ENCODE results near the gene RAC3.
A peak's percentile ranks its signal among the peaks of the same experiment; 100 is the strongest.

The RAC3 gene

DNA sequence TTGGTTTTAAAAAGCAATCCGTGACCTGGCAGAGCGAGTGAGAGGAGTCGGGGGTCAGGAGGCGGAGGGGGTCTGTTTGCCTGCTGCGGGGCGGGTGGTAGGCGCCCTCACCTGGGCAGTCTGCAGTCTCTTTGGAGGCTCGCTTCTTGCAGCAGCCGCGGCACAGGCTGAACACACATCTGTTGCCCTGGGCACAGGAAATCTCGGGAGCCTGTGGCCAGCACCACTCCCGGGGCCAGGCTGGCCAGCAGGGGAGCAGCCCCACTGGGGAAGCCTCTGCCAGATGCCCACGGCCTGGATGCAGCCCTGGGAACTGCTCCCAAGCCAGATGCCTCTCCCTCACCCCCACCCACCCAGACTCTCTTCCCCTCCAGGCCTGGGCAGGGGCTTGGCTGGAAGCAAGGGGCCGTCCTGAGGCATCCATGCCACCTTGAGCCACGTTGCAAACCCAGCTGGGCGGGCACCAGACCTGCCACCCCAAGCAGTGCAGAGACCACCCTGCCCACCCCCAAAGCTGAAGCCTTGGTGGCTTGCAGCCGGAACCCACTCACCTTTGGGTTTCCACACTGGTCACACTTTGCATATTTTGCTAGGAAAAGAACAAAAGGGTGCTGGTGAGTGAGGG lies 26.9 kb downstream of the RAC3 start:
- no peak for DNase-seq

DNA sequence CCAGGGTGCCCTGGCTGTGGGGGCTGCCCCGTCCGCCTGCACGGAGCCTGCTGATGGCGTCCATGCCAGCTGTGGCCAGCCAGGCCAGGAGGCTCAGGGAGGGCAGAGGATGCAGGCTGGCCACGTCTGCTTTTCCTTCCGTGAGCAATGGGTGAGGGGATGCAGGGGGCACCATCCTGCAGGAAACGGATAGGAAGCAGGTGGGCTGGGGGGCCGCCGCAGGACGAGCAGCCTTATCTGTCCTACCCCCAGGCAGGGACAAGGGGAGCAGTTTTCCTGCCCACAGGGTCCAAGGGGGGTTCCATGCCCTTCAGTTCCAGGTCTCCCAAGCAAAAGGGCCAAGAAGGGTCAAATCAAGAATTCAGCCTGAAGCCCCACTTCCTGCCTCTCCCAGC lies 27.4 kb downstream of the RAC3 start:
- DNase-seq, result no peak

DNA sequence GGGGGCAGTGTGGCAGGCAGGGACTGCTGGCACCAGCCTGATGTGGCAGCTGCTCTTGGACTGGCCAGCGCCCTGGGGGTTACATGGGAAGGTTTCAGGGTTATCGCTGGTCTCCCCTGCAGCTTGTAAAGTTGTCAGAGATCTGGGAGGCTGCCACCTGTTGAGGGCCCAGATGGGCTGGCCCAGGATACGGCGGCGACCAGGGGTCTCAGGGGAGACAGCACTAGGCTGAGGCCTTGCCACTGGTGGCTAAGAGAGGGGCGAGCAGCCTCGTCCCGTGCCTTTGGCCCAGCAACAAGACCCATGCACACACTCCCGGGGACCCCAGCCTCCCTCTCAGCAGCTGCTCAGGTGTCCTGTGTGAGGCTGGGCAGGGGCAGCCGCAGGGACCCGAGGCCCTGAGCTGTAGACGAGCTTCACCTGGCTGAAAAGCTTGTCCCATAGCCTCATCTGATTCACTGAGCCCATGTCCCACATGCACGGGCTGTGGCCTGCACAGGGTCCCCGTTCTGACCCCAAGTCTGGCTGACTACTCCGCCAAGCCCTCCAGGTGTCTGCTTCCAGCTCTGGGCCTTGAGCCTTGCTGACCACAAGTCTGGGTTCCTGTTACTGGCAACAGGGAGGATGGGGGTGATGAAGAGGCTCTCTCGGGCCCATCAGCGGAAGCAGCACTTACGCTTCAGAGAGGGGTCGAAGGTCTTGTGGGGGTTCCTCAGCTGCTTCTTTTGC lies 28.0 kb downstream of the RAC3 start:
- DNase-seq, result no peak

DNA sequence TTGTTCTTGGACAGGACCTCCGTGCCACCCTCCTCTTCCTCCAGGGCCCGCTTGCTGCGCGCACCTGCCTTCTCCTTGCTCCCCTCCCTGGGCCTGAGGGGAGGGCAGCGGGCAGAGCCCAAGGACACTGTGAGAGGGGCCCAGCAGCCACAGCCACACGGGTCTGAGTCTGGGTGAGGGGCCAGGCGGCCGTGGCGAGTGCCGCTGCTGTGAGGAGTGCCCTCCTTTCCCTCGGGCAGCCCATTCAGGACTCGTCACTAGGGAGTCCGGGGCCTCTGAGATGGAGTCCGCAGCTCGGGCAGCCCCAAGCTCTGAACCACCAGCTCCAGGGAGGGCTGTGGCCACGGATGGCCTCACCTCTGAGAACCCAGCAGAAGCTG lies 28.5 kb downstream of the RAC3 start:
- DNase-seq, result no peak

DNA sequence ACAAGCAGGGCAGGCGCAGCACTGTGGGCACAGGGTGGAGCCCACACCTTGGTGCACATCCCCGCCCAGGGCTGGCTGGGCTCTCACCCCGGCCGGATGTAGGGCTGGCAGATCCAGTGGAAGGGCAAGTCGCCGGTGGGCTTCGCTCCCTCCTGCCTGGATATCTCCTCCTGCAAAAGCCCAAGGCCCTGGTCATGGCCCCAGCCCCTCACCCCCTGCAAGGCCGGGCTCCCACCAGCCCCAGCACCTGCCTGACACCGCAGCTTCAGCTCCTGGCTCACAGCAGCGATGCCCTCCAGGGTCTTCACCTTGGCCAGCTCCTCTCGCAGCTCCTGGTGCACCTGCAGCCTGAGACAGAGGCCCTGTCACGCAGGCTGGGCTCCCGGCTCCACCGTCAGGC lies 29.1 kb downstream of the RAC3 start:
- no peak for DNase-seq

DNA sequence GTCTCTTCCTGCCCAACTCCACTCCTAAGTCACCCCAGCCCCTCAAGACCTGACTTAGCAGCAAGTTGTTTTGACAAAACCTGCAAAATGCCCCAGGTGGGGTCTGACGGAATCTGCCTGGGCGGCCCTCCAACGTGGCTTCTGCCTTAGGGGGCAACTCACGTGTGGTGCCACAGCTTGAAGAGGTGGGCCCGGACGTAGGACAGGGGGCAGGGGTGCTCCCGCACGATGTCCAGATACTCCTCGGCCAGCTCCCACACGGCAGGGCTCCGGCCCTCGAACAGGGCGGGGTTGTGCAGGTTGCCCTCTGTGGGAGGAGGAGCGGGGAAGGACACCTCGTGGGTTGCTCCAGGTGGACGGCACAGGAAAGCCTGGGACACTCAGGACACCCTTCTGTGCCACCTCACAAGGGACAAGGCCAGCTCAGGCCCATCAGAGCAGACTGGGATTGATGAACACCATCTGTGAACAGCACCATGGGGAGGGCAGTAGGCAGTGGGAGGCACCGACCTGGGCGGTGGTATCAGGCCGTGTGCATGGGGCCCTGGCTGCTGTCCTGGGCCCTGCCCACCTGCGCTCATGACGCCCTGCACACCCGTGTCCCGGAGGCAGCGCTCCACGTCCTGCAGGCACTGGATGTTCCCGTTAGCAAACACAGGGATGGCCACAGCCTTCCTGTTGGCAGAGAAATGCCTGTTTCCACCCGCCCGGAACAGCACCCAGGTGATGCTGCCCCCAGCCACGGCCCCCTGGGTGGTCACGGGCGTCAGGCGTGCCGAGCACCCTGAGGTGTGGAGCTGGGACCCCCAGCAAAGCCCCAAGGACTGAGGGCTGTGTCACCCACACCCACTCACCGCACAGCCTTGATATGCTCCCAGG lies 29.8 kb downstream of the RAC3 start:
- DNase-seq, result no peak

DNA sequence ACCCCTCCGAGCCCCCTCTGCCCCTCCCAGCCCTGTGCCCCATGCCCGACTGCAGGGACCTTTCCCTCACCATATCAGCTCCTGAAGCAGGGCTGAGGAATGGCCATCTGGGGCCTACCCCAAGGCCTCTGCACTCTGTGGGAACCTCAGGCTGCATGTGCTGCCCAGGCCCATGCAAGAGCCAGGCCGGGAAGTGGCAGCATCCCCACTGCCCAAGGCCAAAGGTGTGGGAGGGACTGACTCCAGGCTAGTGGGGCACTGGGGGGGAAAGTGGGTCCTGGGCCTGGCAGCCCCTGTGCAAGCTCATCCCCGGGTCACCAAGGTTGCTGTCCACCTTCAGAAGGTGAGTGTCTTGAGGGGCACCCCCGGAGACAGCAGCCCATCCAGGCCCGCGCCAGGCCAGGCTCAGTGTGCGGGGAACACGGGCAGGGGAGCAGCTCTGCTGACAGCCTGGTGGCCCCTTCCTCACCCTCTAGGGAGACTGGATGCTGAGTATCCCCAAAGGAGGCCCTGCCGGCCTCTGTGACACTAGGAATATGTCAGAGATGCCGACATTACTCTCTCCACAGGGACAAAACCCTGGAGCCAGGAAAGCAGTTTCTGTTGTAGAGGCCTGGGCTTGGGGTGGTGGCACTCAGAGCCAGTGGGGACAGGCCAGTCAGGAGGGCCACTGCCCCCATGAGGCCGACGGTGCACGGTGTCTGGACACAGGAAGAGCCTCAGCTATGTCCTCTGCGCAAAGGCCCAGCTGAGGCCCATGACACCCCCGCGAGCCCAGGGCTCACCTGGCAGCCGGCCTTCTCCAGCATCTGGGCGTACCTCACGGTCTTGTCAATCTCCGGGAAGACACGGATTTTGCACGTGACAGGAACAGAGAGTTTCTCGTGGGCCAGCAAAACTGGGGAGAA lies 30.9 kb downstream of the RAC3 start:
- no peak for DNase-seq

DNA sequence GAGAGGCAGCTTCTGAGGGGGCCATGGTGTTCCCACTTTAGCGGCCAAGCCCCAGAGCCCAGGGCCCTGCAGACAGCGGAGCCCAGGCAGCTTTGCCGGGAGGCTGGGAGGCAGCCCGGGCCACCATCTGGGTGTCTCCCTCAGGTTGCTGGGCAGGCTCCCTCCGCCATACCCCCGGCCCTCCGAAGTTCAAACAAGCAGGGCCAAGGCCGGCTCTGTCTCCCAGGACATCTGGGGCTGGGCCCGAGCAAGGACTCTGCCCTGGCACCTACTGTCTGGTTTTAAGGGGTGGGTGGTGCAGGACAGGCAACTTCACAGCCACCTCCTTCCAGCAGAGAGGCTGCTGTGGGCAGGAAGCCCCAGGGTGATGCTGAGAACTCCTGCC lies 31.5 kb downstream of the RAC3 start:
- DNase-seq, result no peak

DNA sequence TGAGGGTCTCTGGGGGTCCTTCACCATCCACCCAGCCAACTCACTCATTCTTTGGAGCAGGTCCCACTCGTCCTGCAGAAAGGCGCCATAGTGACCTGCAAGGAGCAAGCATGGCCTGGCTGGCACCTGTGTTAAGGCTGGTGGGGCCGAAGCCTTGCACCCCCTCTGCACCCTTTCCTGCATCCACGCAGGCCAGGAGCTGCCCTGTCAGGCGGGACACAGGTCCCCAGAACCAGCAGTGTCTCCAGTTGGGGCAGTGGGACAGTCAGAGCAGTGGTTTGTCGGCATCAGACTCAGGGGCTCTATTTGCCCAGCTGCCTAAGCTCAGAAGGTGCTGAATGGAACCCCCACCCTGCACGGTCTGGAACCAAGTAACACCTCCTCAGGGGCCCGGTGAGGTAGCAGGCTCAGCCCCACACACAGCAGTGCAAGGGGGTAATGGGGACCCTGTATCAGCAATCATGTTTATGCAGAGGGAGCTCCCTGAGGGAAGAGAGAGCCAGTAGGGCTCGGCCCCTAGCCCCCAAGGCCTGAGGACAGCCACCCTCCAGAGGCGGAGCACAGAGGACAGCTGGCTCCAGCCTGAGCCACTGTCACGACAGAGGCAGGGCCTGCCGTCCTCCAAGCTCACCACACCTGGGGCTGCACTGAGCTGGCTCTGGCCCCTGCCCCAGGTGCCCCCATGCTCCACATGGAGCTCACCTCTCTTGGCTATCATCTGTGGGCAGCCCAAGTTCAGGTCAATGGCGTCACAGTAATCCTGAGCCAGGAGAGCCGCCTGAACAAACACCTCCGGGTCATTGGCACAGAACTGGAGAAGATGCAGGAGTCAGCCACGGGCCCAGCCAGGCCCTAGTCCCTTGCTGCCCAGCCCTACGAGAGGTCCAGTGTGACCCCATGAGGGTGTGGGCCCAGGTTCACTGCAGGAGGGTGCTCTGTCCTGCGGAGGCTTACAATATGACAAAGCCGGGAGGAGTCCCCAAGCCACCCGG lies 32.2 kb downstream of the RAC3 start:
- no peak for DNase-seq

DNA sequence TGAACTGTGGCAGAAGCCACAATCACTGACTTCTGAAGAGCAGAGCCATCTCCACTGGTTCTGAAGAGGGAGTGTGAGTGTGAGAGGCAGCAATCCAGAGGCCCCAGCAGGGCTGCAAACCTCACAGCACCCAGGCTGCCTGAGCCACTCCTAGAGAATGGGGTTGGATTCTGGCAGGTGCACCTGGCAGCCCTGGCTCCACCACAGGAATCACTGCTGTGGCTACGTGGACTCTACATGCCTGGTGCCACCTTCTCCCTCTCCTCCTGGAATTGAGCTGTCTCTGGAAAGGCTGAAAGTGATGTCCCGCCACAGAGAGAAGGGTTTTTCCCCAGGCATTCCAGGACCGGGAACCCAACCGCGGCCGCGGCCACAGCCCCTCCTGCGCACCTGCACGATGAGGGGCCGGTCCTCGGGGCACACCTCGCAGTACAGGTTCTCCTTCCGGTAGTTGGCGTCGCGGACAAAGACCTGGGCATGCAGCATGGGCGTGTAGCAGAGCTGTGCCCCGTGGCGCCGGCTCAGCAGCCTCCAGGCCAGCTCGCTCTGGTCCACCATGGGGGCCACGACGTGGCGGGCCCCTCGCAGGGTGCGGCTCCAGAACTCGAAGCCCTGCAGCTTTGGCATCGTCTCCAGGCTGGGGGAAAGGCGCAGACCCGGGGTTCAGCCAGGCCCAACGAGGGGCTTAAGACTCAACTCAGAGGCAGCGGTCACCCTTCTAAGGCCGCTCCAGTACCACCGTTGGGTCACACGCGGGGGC lies 33.1 kb downstream of the RAC3 start:
- DNase-seq, result no peak

DNA sequence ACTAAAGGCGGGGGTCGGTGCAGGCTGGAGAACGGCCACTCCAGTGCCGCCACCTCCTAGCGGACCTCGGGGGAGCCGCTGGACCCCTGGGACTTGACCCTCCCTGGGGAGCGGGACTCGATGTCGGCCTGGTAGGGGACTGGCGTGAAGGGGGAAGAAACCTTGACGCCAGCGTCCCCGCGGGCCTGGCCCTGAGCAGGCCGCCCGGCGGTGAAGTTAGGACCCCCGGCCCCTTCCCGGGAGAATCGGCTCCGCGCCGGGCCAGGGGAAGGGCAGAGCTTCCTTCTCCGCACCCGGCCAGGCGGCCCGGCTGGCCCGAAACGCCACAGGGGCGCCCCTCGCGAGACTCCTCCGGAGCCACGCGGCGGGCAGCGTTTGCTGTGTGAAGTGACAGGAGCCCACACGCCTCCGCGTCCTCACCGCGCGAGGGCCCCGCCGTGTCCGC lies 33.7 kb downstream of the RAC3 start:
- DNase-seq, result peak; percentile 14

DNA sequence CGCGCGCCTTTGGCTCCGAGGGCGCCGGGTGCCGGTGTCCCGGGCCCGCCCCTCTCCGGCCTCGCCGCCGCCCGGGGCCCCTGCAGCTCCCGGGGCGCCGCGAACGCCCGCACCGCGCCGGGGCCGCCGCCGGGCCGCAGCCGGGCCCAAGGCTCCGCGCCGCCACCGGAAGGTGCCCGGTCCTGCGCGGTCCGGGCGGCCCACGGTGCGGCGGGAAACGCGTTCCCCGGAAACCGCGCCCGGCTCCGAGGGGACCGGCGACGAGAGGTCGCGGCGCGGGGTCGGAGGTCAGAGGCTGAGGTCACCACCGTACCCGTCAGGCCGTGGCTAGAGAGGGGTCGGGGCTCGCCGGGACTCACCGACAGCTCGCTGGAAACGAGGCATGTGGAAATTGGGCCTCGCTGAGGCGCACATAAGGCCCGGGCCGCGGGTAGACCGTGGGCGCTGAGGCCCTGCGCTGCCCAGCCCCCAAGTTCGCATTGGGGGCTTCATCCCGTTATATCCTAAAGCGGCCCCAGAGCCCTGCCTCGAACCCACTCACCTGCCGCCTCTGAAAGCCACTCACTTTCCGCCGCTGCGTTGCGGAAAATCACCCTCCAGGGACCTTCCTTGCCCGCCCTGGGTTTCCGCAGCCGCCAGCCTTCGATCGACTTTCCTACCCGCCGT lies 34.3 kb downstream of the RAC3 start, which contains the start of gene DUS1L:
DUS1L (minus strand) TSS at position 167 of the 666 bp plus-strand sequence. CDS start 745 bp downstream, outside the sequence.
- peak; percentile 36 for DNase-seq

DNA sequence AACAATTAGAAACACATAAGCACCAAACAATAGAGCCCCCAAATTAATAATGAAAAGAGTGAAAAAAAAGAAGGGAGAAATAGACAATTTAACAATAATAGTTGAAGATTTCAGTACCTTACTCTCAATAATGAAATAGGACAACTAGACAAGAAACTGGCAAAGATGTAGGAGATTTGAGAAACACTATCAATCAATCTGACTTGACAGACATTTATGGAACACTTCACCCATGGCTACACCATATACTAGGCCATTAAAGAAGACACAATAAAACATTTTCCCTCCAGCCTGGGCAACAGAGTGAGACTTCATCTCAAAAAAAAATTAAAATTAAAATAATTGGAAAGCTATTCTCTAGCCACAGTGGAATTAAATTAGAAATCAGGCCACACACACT lies 39.1 kb downstream of the RAC3 start:
- DNase-seq, result no peak

DNA sequence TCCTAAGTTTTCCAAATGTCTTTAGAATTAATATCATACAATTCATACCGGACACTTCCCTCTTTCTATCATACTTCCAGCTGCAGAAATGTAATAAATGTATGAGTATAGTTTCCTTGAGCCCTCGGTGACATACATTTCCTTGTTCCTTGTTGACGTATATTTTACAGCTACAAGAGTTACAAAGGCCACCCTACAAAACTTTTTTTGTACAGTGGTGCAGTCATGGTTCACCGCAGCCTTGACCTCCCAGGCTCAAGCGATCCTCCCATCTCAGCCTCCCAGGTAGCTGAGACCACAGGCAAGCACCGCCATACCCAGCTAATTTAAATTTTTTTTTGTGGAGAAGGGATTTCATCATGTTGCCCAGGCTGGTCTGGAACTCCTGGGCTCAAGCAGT lies 41.3 kb downstream of the RAC3 start:
- DNase-seq, result no peak

DNA sequence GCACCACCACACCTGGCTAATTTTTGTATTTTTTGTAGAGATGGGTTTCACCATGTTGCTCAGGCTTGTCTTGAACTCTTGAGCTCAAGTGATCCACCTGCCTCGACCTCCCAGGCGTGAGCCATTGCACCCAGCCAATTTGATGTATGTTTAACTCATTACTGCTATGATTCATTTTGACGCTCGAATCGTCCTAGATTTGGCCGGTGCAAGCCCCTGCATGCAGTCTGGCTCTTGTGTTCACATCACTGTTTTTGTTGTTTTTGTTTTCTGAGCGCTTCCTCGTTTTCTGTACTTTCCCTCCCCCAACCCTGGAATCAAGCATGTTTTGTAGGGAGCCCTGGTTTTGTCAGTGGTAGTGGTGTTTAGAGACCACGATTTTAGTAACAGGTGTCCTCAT lies 42.0 kb downstream of the RAC3 start:
- no peak for DNase-seq

DNA sequence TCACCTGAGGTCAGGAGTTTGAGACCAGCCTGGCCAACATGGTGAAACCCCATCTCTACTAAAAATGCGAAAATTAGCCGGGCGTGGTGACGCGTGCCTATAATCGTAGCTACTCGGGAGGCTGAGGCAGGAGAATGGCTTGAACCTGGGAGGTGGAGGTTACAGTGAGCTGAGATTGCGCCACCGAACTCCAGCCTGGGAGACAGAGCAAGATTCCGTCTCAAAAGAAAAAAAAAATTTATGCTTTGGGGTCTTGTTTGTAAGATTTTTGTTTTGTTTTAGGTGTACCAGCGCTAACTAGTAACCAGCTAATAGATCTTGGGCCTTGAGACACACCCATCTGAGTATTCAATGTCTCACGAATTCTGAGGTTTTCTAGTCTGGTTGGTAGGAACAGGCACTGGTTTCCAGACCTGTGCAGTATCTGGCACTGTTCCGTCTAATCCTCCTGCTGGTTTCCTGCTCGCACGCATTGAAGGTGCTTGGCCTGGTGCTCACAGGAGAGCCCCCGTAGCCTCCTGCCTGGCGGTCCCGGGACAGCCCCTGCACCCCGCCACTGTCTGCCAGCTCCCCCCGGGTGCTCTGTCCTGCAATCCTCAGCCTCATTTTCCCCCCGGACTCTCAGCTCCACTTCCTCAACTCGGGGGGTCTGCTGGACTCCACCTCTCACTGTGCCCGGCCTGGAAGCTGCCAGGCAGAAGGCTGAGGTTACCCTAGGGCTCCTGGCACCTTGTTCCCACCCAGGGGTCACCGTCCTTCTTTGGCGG lies 44.7 kb downstream of the RAC3 start:
- DNase-seq, result no peak

DNA sequence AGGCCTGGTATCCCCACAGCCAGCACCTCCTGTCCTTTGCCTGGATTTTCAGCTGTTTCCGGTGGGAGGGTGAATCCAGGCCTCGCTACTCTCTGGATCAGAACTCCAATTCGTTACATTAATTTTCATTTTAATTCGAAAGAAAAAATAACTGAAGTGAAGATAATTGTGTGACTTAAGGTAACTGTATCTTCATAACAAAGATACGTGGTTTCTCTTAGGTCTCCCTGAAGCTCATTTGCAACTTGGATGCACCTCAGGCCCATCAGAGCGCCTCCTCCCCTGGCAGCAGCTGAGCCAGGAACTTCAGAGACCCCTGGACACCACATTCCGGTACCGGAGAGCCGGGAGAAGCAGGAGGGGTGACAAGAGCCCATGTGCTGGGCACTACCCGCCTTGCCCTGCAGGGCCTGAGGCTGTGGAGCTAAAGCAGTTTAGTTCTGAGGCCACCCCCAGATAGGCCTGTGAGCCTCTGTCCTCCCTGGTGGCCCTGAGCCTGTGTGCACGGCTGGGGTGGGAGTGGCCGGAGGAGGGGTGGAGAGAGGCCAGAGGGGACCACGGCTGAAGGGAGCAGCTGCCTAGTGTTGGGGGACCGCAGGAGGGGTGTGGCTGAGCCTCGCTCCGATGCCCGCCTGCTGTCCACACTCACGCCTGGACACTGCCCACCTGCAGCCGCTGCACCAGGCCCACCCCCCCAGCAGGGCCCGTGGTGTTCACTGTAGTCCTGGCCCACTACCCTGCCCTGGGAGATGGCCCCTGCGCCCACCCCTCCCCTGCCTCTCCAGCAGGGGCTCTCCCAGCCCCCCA lies 45.5 kb downstream of the RAC3 start:
- no peak for DNase-seq

DNA sequence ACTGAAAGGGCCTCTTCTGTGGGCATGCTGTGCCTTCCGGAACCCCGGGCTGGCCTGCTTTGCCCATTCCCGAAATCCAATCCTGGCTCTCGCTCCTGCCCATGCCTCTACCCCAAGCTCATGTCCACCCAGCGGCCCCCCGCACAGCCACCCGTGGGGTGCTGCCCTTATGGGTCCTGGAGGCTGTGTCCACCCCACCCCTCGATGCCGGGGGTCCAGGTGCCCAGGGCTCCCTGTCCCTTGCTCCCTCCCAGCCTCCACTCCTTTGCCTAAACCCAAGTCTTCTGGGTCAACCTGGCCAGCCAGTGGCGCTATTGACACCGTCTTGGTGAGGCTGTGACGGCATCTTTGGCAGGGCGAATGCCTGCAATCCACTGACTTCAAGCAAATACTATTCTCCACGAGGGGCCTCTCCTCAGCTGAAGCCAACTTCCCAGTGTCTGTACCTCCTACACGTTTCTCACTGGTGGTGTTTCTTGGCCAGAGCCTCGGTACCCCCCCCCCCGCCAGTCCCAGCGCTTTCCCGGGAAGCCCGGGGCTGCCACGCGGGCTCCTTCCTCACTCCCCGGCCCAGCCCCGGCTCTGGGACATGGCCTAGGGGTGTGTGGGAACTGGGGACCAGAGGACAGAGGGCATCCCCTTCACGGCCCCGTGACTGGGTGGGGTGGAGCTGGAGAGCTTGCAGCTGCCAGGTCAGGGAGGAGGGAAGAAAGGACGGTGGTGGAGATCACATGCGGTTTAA lies 46.3 kb downstream of the RAC3 start:
- no peak for DNase-seq
